ENCODE data around the gene NELL1.

The NELL1 gene

GRCh38 chr11:20821046-20821445 lies 151.7 kb downstream of the NELL1 start:
- Histone ChIP-seq H3K27ac (replicated peaks) (no peak overlapping the region), H3K27me3 (ENCODE audit: insufficient read depth, poor library complexity, severe bottlenecking) (no peaks in the 10 kb centered on the region), H3K4me3 (replicated peaks; ENCODE audit: insufficient read depth, low read length) (no peak overlapping the region)
- no peak for TF ChIP-seq POLR2AphosphoS5 (IDR thresholded peaks at IDR 0.05; ENCODE audit: low read depth)
- TF ChIP-seq REST (IDR thresholded peaks at IDR 0.05; ENCODE audit: insufficient replicate concordance, low read depth) = no peak
- TF ChIP-seq SPI1 (IDR thresholded peaks at IDR 0.05; ENCODE audit: borderline replicate concordance, low read depth) = no peak
- no peak for TF ChIP-seq CTCF (IDR thresholded peaks at IDR 0.05; ENCODE audit: insufficient read depth, low read length)
- TF ChIP-seq GABPA (IDR thresholded peaks at IDR 0.05; ENCODE audit: low read depth) = no peak
- no peak for DNase-seq (ENCODE audit: low read depth in 1 of 2, low spot score in 1 of 2)

- Histone ChIP-seq H3K27ac (replicated peaks) (no peak overlapping the region), H3K4me3 (replicated peaks; ENCODE audit: insufficient read depth, low read length) (no peak overlapping the region), H3K27me3 (ENCODE audit: insufficient read depth, poor library complexity, severe bottlenecking) (no peaks in the 10 kb centered on the region)
- TF ChIP-seq REST (IDR thresholded peaks at IDR 0.05; ENCODE audit: insufficient replicate concordance, low read depth) (no peak), CTCF (IDR thresholded peaks at IDR 0.05; ENCODE audit: insufficient read depth, low read length) (no peak), POLR2AphosphoS5 (IDR thresholded peaks at IDR 0.05; ENCODE audit: low read depth) (no peak), GABPA (IDR thresholded peaks at IDR 0.05; ENCODE audit: low read depth) (no peak), SPI1 (IDR thresholded peaks at IDR 0.05; ENCODE audit: borderline replicate concordance, low read depth) (no peak)
- DNase-seq (ENCODE audit: low read depth in 1 of 2, low spot score in 1 of 2) = no peak
These were observed 152.1 kb downstream of the NELL1 start for GRCh38 chr11:20821470-20821869.

- Histone ChIP-seq H3K27me3 (ENCODE audit: insufficient read depth, poor library complexity, severe bottlenecking) (no peaks in the 10 kb centered on the region), H3K4me3 (replicated peaks; ENCODE audit: insufficient read depth, low read length) (no peak overlapping the region), H3K27ac (replicated peaks) (no peak overlapping the region)
- TF ChIP-seq REST (IDR thresholded peaks at IDR 0.05; ENCODE audit: insufficient replicate concordance, low read depth) (no peak), POLR2AphosphoS5 (IDR thresholded peaks at IDR 0.05; ENCODE audit: low read depth) (no peak), CTCF (IDR thresholded peaks at IDR 0.05; ENCODE audit: insufficient read depth, low read length) (no peak), GABPA (IDR thresholded peaks at IDR 0.05; ENCODE audit: low read depth) (no peak), SPI1 (IDR thresholded peaks at IDR 0.05; ENCODE audit: borderline replicate concordance, low read depth) (no peak)
- no peak for DNase-seq (ENCODE audit: low read depth in 1 of 2, low spot score in 1 of 2)
These were observed 155.4 kb downstream of the NELL1 start for GRCh38 chr11:20824773-20825172.
